ENCODE data around the gene LRRC56.

GRCh38 chr11:536841-537621 is at the start of gene LRRC56:
- no peak for TF ChIP-seq CTCF (IDR thresholded peaks at IDR 0.05; ENCODE audit: poor library complexity)
- no peak for TF ChIP-seq EZH2 (IDR thresholded peaks at IDR 0.05; ENCODE audit: borderline replicate concordance)
- no peak for TF ChIP-seq EZH2phosphoT487 (IDR thresholded peaks at IDR 0.05; ENCODE audit: low read depth, severe bottlenecking, unreplicated experiment)

Data from hepatocyte (in vitro differentiated cells).